Endothelial cell (in vitro differentiated cells): ENCODE results near the gene TSC1. TPM values are rescaled to one million over a fixed set of nuclear protein-coding genes. Genes with fewer than 3 reads are reported as not detected.
A peak's percentile ranks its signal among the peaks of the same experiment; 100 is the strongest.

Experiments
- DNase-seq: peaks from one replicate; pipeline ENCODE4 v3.0.0; 2021; ENCODE audit warnings: low spot score
- H3K27ac Mint-ChIP-seq: one replicate; pipeline ENCODE4 v1.8.0; 2021; ENCODE audit warnings: mixed read lengths, inconsistent platforms; ENCODE audit not compliant: unreplicated experiment
- H3K27me3 Mint-ChIP-seq: one replicate; pipeline ENCODE4 v1.8.0; 2021; ENCODE audit warnings: mild to moderate bottlenecking, moderate library complexity, mixed read lengths, inconsistent platforms; ENCODE audit not compliant: unreplicated experiment
- H3K36me3 Mint-ChIP-seq: one replicate; pipeline ENCODE4 v1.8.0; 2021; ENCODE audit warnings: mild to moderate bottlenecking, low read depth, mixed read lengths, inconsistent platforms; ENCODE audit not compliant: unreplicated experiment
- H3K4me1 Mint-ChIP-seq: one replicate; pipeline ENCODE4 v1.8.0; 2021; ENCODE audit warnings: mild to moderate bottlenecking, mixed read lengths, inconsistent platforms; ENCODE audit not compliant: unreplicated experiment
- H3K4me3 Mint-ChIP-seq: one replicate; pipeline ENCODE4 v1.8.0; 2021; ENCODE audit warnings: mild to moderate bottlenecking, mixed read lengths, inconsistent platforms; ENCODE audit not compliant: unreplicated experiment
- H3K9me3 Mint-ChIP-seq: one replicate; pipeline ENCODE4 v1.8.0; 2021; ENCODE audit warnings: mixed read lengths, inconsistent platforms; ENCODE audit not compliant: unreplicated experiment
- CTCF ChIP-seq: fragments of 200-600 bp; sonication (generic); IDR thresholded peaks from one replicate; pipeline ENCODE4 v1.5.0; 2021; ENCODE audit warnings: antibody characterized with exemption; ENCODE audit not compliant: unreplicated experiment
- total RNA-seq: library from RNA; stranded (reverse); fragmentation: NEBNext Ultra II Directional; extraction: Animal tissue kit (Norgen Biotek cat#: 25700); gene quantifications from one replicate; pipeline ENCODE4 v1.2.1, GENCODE V29; 2021; ENCODE audit not compliant: unreplicated experiment

TSC1 gene
- total RNA-seq, 1 donor from 2014 or later, result 65.3 TPM

- H3K9me3 Mint-ChIP-seq, result no peaks in the 10 kb centered on the region
- H3K4me1 Mint-ChIP-seq, result peaks cover 14% of the 10 kb centered on the region
- no peak overlapping the region for H3K27ac Mint-ChIP-seq
- no peaks in the 10 kb centered on the region for H3K36me3 Mint-ChIP-seq
- no peak overlapping the region for H3K4me3 Mint-ChIP-seq
- H3K27me3 Mint-ChIP-seq, result peaks cover 9% of the 10 kb centered on the region
- no peak for TF ChIP-seq CTCF
- no peak for DNase-seq
These were observed 85.7 kb downstream of the TSC1 start for GRCh38 chr9:132858751-132859150.

GRCh38 chr9:132857616-132858342, 86.6 kb downstream of the TSC1 start:
- Mint-ChIP-seq H3K4me3 (no peak overlapping the region), H3K36me3 (no peaks in the 10 kb centered on the region), H3K4me1 (peaks cover 14% of the 10 kb centered on the region), H3K9me3 (no peaks in the 10 kb centered on the region), H3K27me3 (peaks cover 9% of the 10 kb centered on the region), H3K27ac (no peak overlapping the region)
- DNase-seq, result no peak
- no peak for TF ChIP-seq CTCF

- H3K4me3 Mint-ChIP-seq, result no peak overlapping the region
- no peak overlapping the region for H3K27ac Mint-ChIP-seq
- no peak for DNase-seq
- H3K9me3 Mint-ChIP-seq, result no peaks in the 10 kb centered on the region
- no peak for TF ChIP-seq CTCF
- H3K4me1 Mint-ChIP-seq, result peaks cover 14% of the 10 kb centered on the region
- H3K27me3 Mint-ChIP-seq, result peaks cover 9% of the 10 kb centered on the region
- H3K36me3 Mint-ChIP-seq, result no peaks in the 10 kb centered on the region
These were observed 87.4 kb downstream of the TSC1 start for GRCh38 chr9:132857031-132857430.

- no peak for DNase-seq
- Mint-ChIP-seq H3K4me1 (peaks cover 14% of the 10 kb centered on the region), H3K9me3 (no peaks in the 10 kb centered on the region), H3K27me3 (peaks cover 9% of the 10 kb centered on the region), H3K4me3 (no peak overlapping the region), H3K36me3 (no peaks in the 10 kb centered on the region), H3K27ac (no peak overlapping the region)
- no peak for TF ChIP-seq CTCF
These were observed 88.5 kb downstream of the TSC1 start for GRCh38 chr9:132855904-132856303.

GRCh38 chr9:132854832-132855231, 89.6 kb downstream of the TSC1 start:
- Mint-ChIP-seq H3K4me3 (no peak overlapping the region), H3K27me3 (peaks cover 9% of the 10 kb centered on the region), H3K9me3 (no peaks in the 10 kb centered on the region), H3K36me3 (no peaks in the 10 kb centered on the region), H3K4me1 (peaks cover 14% of the 10 kb centered on the region), H3K27ac (peak overlapping the region; percentile 90)
- no peak for DNase-seq
- no peak for TF ChIP-seq CTCF
